ENCODE results near the gene SPEG. TPM values are rescaled to one million over a fixed set of nuclear protein-coding genes. Genes with fewer than 3 reads are reported as not detected.

The SPEG gene
- total and polyA plus RNA-seq, 2 of the 8 experiments (the other 6 are each of a cell fraction or from before 2014, with no cell fraction given) = 19.9 to 32.0 TPM

- Histone ChIP-seq H2BK5ac (ENCODE audit: low read depth, low read length) (no peak overlapping the region), H3K23ac (ENCODE audit: insufficient read length) (no peak overlapping the region), H3K4me3 (ENCODE audit: extremely low read depth in 1 of 4, insufficient read depth in 2 of 4, low read depth in 3 of 4, low read length in 4 of 4) (no peak overlapping the region), H4K8ac (ENCODE audit: extremely low read depth, insufficient read depth, low read length) (no peak overlapping the region), H4K91ac (replicated peaks; ENCODE audit: insufficient read length, low read length) (no peak overlapping the region), H2BK120ac (replicated peaks; ENCODE audit: low read depth, low read length) (no peak overlapping the region), H3K79me2 (ENCODE audit: control insufficient read depth in 1 of 2, insufficient read depth in 2 of 2, low read length in 2 of 2) (no peaks in the 10 kb centered on the region), H3K4me2 (ENCODE audit: insufficient read depth in 1 of 2, low read depth in 2 of 2, low read length in 2 of 2) (no peak overlapping the region), H3K27me3 (replicated peaks in 1 of 4; ENCODE audit: control insufficient read depth in 3 of 4, extremely low read depth in 1 of 4, insufficient read depth in 3 of 4, low read length in 3 of 4) (0 out of 7 replicates have a peak, but pooled peaks cover 0 to 2% (median 0%) of the 10 kb centered on the region in 4 experiments), H2BK12ac (ENCODE audit: low read depth, low read length) (no peak overlapping the region), H2BK15ac (ENCODE audit: low read length) (no peak overlapping the region), H3K4me1 (replicated peaks in 1 of 4; ENCODE audit: control insufficient read depth in 3 of 4, insufficient read depth in 4 of 4, low read length in 3 of 4) (peaks cover 0 to 13% (median 6%) of the 10 kb centered on the region in 4 experiments; a peak in 5 of 7 replicates), H3K36me3 (ENCODE audit: control insufficient read depth in 2 of 4, insufficient read depth in 4 of 4, low read length in 3 of 4) (no peaks in the 10 kb centered on the region), H3K79me1 (ENCODE audit: low read depth, low read length) (no peaks in the 10 kb centered on the region; the same call in 1 of the 2 replicates), H3K9ac (replicated peaks in 1 of 4; ENCODE audit: extremely low read depth in 1 of 4, low read depth in 3 of 4, low read length in 3 of 4) (no peak overlapping the region), H2BK20ac (ENCODE audit: low read length) (no peak overlapping the region), H4K5ac (ENCODE audit: insufficient read length, low read depth, low read length) (no peak overlapping the region), H3K23me2 (ENCODE audit: low read depth, low read length) (no peaks in the 10 kb centered on the region), H3K56ac (replicated peaks; ENCODE audit: insufficient read length, low read depth, low read length) (no peak overlapping the region), H3K9me3 (ENCODE audit: insufficient read depth in 2 of 2, low read depth in 1 of 2, low read length in 1 of 2) (no peaks in the 10 kb centered on the region), H3K27ac (ENCODE audit: low read depth, low read length) (no peak overlapping the region), H4K20me1 (replicated peaks in 1 of 2; ENCODE audit: control insufficient read depth in 1 of 2, insufficient read depth in 2 of 2, low read length in 2 of 2) (no peaks in the 10 kb centered on the region), H3K4ac (replicated peaks; ENCODE audit: insufficient read length, low read depth, low read length) (no peak overlapping the region), H3K14ac (ENCODE audit: insufficient read length) (no peak overlapping the region), H3K18ac (ENCODE audit: extremely low read depth, low read length) (no peak overlapping the region), H2AFZ (ENCODE audit: low read length) (no peak overlapping the region), H2AK5ac (ENCODE audit: low read depth, low read length) (no peak overlapping the region)
- no peak for DNase-seq (ENCODE audit: low read depth in 1 of 2, low spot score in 2 of 2)
- TF ChIP-seq ATF3 (IDR thresholded peaks at IDR 0.05; ENCODE audit: insufficient read depth, low read depth, low read length) = no peak
- TF ChIP-seq TEAD4 (IDR thresholded peaks at IDR 0.05; ENCODE audit: low read depth, low read length) = no peak
- no peak for TF ChIP-seq RNF2 (IDR thresholded peaks at IDR 0.05; ENCODE audit: borderline replicate concordance, low read depth, low read length, missing control alignments, poor library complexity, severe bottlenecking)
- no peak for TF ChIP-seq SUZ12 (IDR thresholded peaks at IDR 0.05; ENCODE audit: low read length)
- TF ChIP-seq GABPA (IDR thresholded peaks at IDR 0.05; ENCODE audit: borderline replicate concordance, insufficient read depth, low read length) = no peak
- TF ChIP-seq CREB1 (IDR thresholded peaks at IDR 0.05) = no peak
- TF ChIP-seq JUN (IDR thresholded peaks at IDR 0.05; ENCODE audit: low read depth, low read length) = no peak
- TF ChIP-seq KDM5A (IDR thresholded peaks at IDR 0.05; ENCODE audit: low read length) = no peak
- FAIRE-seq = no peak
- ChIA-PET POLR2A (ENCODE audit: partially characterized antibody) (interaction anchor here (0.7 to 1.2 kb wide), 2 partner anchors 12 to 56 kb away, joined by 3 to 4 read pairs; no protein-coding TSS in a partner anchor), CTCF (ENCODE audit: partially characterized antibody) (interaction anchor here (0.7 to 113.1 kb wide), 5 partner anchors 15 to 174 kb away, joined by 3 to 7248 read pairs (median 33); partner anchors contain the start of genes ASIC4, CHPF, DES and GMPPA)
- WGBS, 2 experiments (ENCODE audit: extremely low coverage in 1 of 2, insufficient coverage in 1 of 2, insufficient read length in 1 of 2, insufficient replicate concordance in 2 of 2, low coverage in 1 of 2, low lambda C conversion rate in 2 of 2, missing lambda C conversion rate in 1 of 2) = 94% methylated on average over 10 of the region's 11 CpGs; no CpG with 5 or more reads in 1 of the 2 experiments
Observed at GRCh38 chr2:219474285-219475060, 39.8 kb downstream of the SPEG start.
